Spinal cord (tissue), 10 donors: ENCODE results near the gene ZNF438. TPM values are rescaled to one million over a fixed set of nuclear protein-coding genes. Genes with fewer than 3 reads are reported as not detected.
A peak's percentile ranks its signal among the peaks of the same experiment; 100 is the strongest.

Experiments used
- DNase-seq, 6 donors: peaks; one replicate each; pipeline versions ENCODE4 v3.0.0 to v3.0.0-alpha.2; 2013 to 2015; ENCODE audit warnings: low spot score in 6 of 6, low read depth in 4 of 6
- H3K27ac ChIP-seq: one replicate; pipeline ENCODE4 v1.5.1; 2013; ENCODE audit warnings: low read depth, low read length, control low read depth
- H3K27me3 ChIP-seq: one replicate; pipeline ENCODE4 v1.6.1; 2013; ENCODE audit warnings: low read length; ENCODE audit not compliant: control insufficient read depth, insufficient read depth
- H3K36me3 ChIP-seq: one replicate; pipeline ENCODE4 v1.6.1; 2013; ENCODE audit warnings: low read length; ENCODE audit not compliant: control insufficient read depth, insufficient read depth
- H3K4me1 ChIP-seq: one replicate; pipeline ENCODE4 v1.6.1; 2013; ENCODE audit warnings: low read length; ENCODE audit not compliant: control insufficient read depth, insufficient read depth
- H3K4me3 ChIP-seq: one replicate; pipeline ENCODE4 v1.5.1; 2013; ENCODE audit warnings: low read depth, low read length, control low read depth
- H3K9me3 ChIP-seq: one replicate; pipeline ENCODE4 v1.6.1; 2013; ENCODE audit warnings: low read length; ENCODE audit not compliant: control insufficient read depth, insufficient read depth
- WGBS: methylation state at CpG from one replicate; pipeline ENCODE4 v1.1.5; 2013; ENCODE audit warnings: missing lambda C conversion rate; ENCODE audit not compliant: insufficient coverage; 5-methylcytosine and 5-hydroxymethylcytosine counted together
- polyA plus RNA-seq, 2 donors: library from polyadenylated mRNA; unstranded; fragments of 120-200 nt; gene quantifications; one replicate each; pipeline ENCODE4 v1.2.1, GENCODE V29; 2013; ENCODE audit not compliant: insufficient read length in 2 of 2
- total RNA-seq, 2 donors: library from RNA; depleted of rRNA in 1 of 2; stranded (reverse); fragments of 120-200 nt in 1 of 2; fragments of >200 nt in 1 of 2; gene quantifications; one replicate each; pipeline versions ENCODE4 v1.2.3 to v1.2.4, GENCODE V29; 2013 to 2014
- donor health status: healthy.

ZNF438 gene
- total and polyA plus RNA-seq, 4 donors, result 5.8 to 12.4 (median 7.0) TPM

- Histone ChIP-seq H3K27me3 (no peaks in the 10 kb centered on the region), H3K36me3 (no peaks in the 10 kb centered on the region), H3K27ac (no peak overlapping the region), H3K4me1 (no peaks in the 10 kb centered on the region), H3K9me3 (no peaks in the 10 kb centered on the region), H3K4me3 (no peak overlapping the region)
- peak in 1 of 6 donors; percentile 1 for DNase-seq
- WGBS, result no CpG with 5 or more reads among the region's 1 CpG
Observed at GRCh38 chr10:30887839-30888238, 143.8 kb downstream of the ZNF438 start.

- DNase-seq, result no peak
- no peaks in the 10 kb centered on the region for H3K4me1 ChIP-seq
Observed at GRCh38 chr10:30885423-30885822, 146.2 kb downstream of the ZNF438 start.

GRCh38 chr10:30883751-30884150, 147.9 kb downstream of the ZNF438 start:
- H3K9me3 ChIP-seq, result no peaks in the 10 kb centered on the region
- H3K36me3 ChIP-seq, result no peaks in the 10 kb centered on the region
- H3K27ac ChIP-seq, result no peak overlapping the region
- peak in 1 of 6 donors; percentile 60 for DNase-seq
- H3K4me3 ChIP-seq, result no peak overlapping the region
- H3K27me3 ChIP-seq, result no peaks in the 10 kb centered on the region
- no peaks in the 10 kb centered on the region for H3K4me1 ChIP-seq
- no CpG with 5 or more reads among the region's 4 CpGs for WGBS

More at GRCh38 chr10:30885423-30885822, 146.2 kb downstream of the ZNF438 start:
- Histone ChIP-seq H3K36me3 (no peaks in the 10 kb centered on the region), H3K27me3 (no peaks in the 10 kb centered on the region), H3K27ac (no peak overlapping the region), H3K9me3 (no peaks in the 10 kb centered on the region), H3K4me3 (no peak overlapping the region)

GRCh38 chr10:30883116-30883515, 148.5 kb downstream of the ZNF438 start:
- DNase-seq, result no peak
- no peaks in the 10 kb centered on the region for H3K4me1 ChIP-seq
- H3K4me3 ChIP-seq, result no peak overlapping the region
- no peaks in the 10 kb centered on the region for H3K27me3 ChIP-seq
- no peaks in the 10 kb centered on the region for H3K9me3 ChIP-seq
- no peak overlapping the region for H3K27ac ChIP-seq
- no peaks in the 10 kb centered on the region for H3K36me3 ChIP-seq

- Histone ChIP-seq H3K27me3 (no peaks in the 10 kb centered on the region), H3K4me1 (no peaks in the 10 kb centered on the region), H3K27ac (no peak overlapping the region), H3K4me3 (no peak overlapping the region), H3K36me3 (no peaks in the 10 kb centered on the region), H3K9me3 (no peaks in the 10 kb centered on the region)
- no CpG with 5 or more reads among the region's 1 CpG for WGBS
- DNase-seq, result no peak
Observed at GRCh38 chr10:30882281-30882680, 149.4 kb downstream of the ZNF438 start.

- Histone ChIP-seq H3K27ac (no peak overlapping the region), H3K9me3 (no peaks in the 10 kb centered on the region), H3K4me1 (no peaks in the 10 kb centered on the region), H3K27me3 (no peaks in the 10 kb centered on the region), H3K4me3 (no peak overlapping the region), H3K36me3 (no peaks in the 10 kb centered on the region)
- WGBS, result 100% methylated on average over 2 of the region's 5 CpGs
- no peak for DNase-seq
Observed at GRCh38 chr10:30878920-30879319, 152.7 kb downstream of the ZNF438 start.

- DNase-seq, result no peak
- H3K4me1 ChIP-seq, result no peaks in the 10 kb centered on the region
- H3K27me3 ChIP-seq, result no peaks in the 10 kb centered on the region
Observed at GRCh38 chr10:30877111-30877510, 154.6 kb downstream of the ZNF438 start.

GRCh38 chr10:30873411-30873810, 158.3 kb downstream of the ZNF438 start:
- no peaks in the 10 kb centered on the region for H3K4me1 ChIP-seq
- H3K4me3 ChIP-seq, result no peak overlapping the region
- H3K27me3 ChIP-seq, result no peaks in the 10 kb centered on the region
- no CpG with 5 or more reads among the region's 1 CpG for WGBS
- no peaks in the 10 kb centered on the region for H3K9me3 ChIP-seq
- no peaks in the 10 kb centered on the region for H3K36me3 ChIP-seq
- H3K27ac ChIP-seq, result no peak overlapping the region
- DNase-seq, result no peak

More at GRCh38 chr10:30877111-30877510, 154.6 kb downstream of the ZNF438 start:
- Histone ChIP-seq H3K9me3 (no peaks in the 10 kb centered on the region), H3K36me3 (no peaks in the 10 kb centered on the region), H3K27ac (no peak overlapping the region), H3K4me3 (no peak overlapping the region)

- H3K4me3 ChIP-seq, result no peak overlapping the region
- H3K9me3 ChIP-seq, result no peaks in the 10 kb centered on the region
- H3K4me1 ChIP-seq, result no peaks in the 10 kb centered on the region
- H3K36me3 ChIP-seq, result no peaks in the 10 kb centered on the region
- DNase-seq, result no peak
- H3K27ac ChIP-seq, result no peak overlapping the region
- WGBS, result no CpG with 5 or more reads among the region's 2 CpGs
- no peaks in the 10 kb centered on the region for H3K27me3 ChIP-seq
Observed at GRCh38 chr10:30870896-30871295, 160.8 kb downstream of the ZNF438 start.

- H3K27ac ChIP-seq, result no peak overlapping the region
- no peaks in the 10 kb centered on the region for H3K36me3 ChIP-seq
- H3K9me3 ChIP-seq, result no peaks in the 10 kb centered on the region
- H3K4me3 ChIP-seq, result no peak overlapping the region
- H3K4me1 ChIP-seq, result no peaks in the 10 kb centered on the region
- DNase-seq, result no peak
- no peaks in the 10 kb centered on the region for H3K27me3 ChIP-seq
Observed at GRCh38 chr10:30869566-30869965, 162.1 kb downstream of the ZNF438 start.
